WTC11 (cell line): ENCODE results near the gene MRTFA. TPM values are rescaled to one million over a fixed set of nuclear protein-coding genes. Genes with fewer than 3 reads are reported as not detected.

ENCODE experiments used
- ATAC-seq: fragments of 200-7000 bp; cut with Tn5 transposase; 2 replicates; pipeline ENCODE4 v1.10.0; 2021; ENCODE audit warnings: mild to moderate bottlenecking, moderate library complexity
- CTCF ChIA-PET: fragments of 300-600 bp; sonication (Branson Sonifier 250); formaldehyde crosslinking; loops from one replicate; lab custom pipeline; 2021; ENCODE audit warnings: antibody characterized with exemption; lab: Charles Lee
- POLR2A ChIA-PET: fragments of 350-600 bp; sonication (Branson Sonifier 250); formaldehyde crosslinking; loops from one replicate; lab custom pipeline; 2021; ENCODE audit warnings: antibody characterized with exemption; lab: Charles Lee
- DNase-seq: peaks from one replicate; pipeline ENCODE4 v3.0.0; 2021; ENCODE audit warnings: low spot score
- H3K27ac Mint-ChIP-seq: 2 replicates; pipeline ENCODE4 v1.8.0; 2021; ENCODE audit warnings: mixed read lengths
- H3K27me3 Mint-ChIP-seq: 2 replicates; pipeline ENCODE4 v1.8.0; 2021; ENCODE audit warnings: low read depth, mild to moderate bottlenecking, moderate library complexity, mixed read lengths
- H3K36me3 Mint-ChIP-seq: 2 replicates; pipeline ENCODE4 v1.8.0; 2021; ENCODE audit warnings: mixed read lengths
- H3K4me1 Mint-ChIP-seq: 2 replicates; pipeline ENCODE4 v1.8.0; 2022; ENCODE audit warnings: mixed read lengths
- H3K4me3 Mint-ChIP-seq: 2 replicates; pipeline ENCODE4 v1.8.0; 2021; ENCODE audit warnings: mild to moderate bottlenecking, moderate library complexity, mixed read lengths
- H3K9me3 Mint-ChIP-seq: 2 replicates; pipeline ENCODE4 v1.8.0; 2021; ENCODE audit warnings: mixed read lengths
- CREB1 ChIP-seq: sonication (generic); formaldehyde crosslinking; IDR thresholded peaks from 2 replicates; pipeline ENCODE4 v1.8.0; 2023; ENCODE audit warnings: mild to moderate bottlenecking, missing genetic modification reagents
- PRRX2 ChIP-seq: fragments of 250-450 bp; sonication (Bioruptor Pico); IDR thresholded peaks from 2 replicates; pipeline ENCODE4 v1.8.0; 2021; ENCODE audit warnings: mild to moderate bottlenecking
- ZNF423 ChIP-seq: fragments of 250-450 bp; sonication (Bioruptor Pico); IDR thresholded peaks from 2 replicates; pipeline ENCODE4 v2.1.2; 2022; ENCODE audit warnings: mild to moderate bottlenecking, moderate library complexity
- total RNA-seq: library from RNA; stranded (reverse); gene quantifications from 3 replicates; pipeline ENCODE4 v1.2.3, GENCODE V29; 2021
- TF ChIP-seq, protein P1 (sequence below): sonication (generic); formaldehyde crosslinking; IDR thresholded peaks from 2 replicates; pipeline ENCODE4 v1.8.1; 2022; ENCODE audit warnings: missing genetic modification reagents, borderline replicate concordance
- TF ChIP-seq, protein P2 (sequence below): sonication (generic); formaldehyde crosslinking; IDR thresholded peaks from 2 replicates; pipeline ENCODE4 v1.8.1; 2023; ENCODE audit warnings: mild to moderate bottlenecking, missing genetic modification reagents
- TF ChIP-seq, protein P3 (sequence below): sonication (generic); formaldehyde crosslinking; IDR thresholded peaks from 2 replicates; pipeline ENCODE4 v1.8.0; 2023; ENCODE audit warnings: missing genetic modification reagents, mild to moderate bottlenecking, borderline replicate concordance
- TF ChIP-seq, protein P4 (sequence below): sonication (generic); formaldehyde crosslinking; IDR thresholded peaks from 2 replicates; pipeline ENCODE4 v1.8.1; 2022; ENCODE audit warnings: mild to moderate bottlenecking, missing genetic modification reagents, moderate library complexity, borderline replicate concordance
- TF ChIP-seq, protein P5 (sequence below): fragments of 250-450 bp; sonication (Bioruptor Pico); IDR thresholded peaks from 2 replicates; pipeline ENCODE4 v2.1.2; 2022; ENCODE audit warnings: mild to moderate bottlenecking, moderate library complexity

MRTFA gene
- total RNA-seq, 1 experiment from 2014 or later: 48.4 TPM

DNA sequence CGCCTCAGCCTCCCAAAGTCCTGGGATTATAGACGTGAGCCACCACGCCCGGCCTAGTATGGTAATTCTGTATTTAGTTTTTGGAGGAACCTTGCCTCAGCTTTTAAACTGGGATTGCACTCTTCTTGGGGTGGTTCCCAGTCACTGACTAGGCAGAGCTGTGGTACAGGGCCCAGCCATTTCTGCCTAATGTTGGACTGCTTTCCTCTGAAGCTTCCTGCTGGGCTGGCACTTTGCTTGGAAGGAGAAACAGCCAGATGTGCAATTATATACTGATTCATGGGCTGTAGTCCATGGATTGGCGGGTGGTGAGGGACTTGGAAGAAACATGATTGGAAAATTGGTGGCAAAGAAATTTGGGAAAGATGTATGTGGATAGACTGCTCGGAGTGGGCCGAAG lies 25.2 kb upstream of the MRTFA start (continued):
- TF ChIP-seq, protein P1, sequence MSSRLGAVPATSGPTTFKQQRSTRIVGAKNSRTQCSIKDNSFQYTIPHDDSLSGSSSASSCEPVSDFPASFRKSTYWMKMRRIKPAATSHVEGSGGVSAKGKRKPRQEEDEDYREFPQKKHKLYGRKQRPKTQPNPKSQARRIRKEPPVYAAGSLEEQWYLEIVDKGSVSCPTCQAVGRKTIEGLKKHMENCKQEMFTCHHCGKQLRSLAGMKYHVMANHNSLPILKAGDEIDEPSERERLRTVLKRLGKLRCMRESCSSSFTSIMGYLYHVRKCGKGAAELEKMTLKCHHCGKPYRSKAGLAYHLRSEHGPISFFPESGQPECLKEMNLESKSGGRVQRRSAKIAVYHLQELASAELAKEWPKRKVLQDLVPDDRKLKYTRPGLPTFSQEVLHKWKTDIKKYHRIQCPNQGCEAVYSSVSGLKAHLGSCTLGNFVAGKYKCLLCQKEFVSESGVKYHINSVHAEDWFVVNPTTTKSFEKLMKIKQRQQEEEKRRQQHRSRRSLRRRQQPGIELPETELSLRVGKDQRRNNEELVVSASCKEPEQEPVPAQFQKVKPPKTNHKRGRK (CRISPR knock-in tag): no peak
- TF ChIP-seq ZNF423 (CRISPR knock-in tag) (no peak), PRRX2 (CRISPR knock-in tag) (no peak), CREB1 (CRISPR knock-in tag) (no peak)
- TF ChIP-seq, protein P2, sequence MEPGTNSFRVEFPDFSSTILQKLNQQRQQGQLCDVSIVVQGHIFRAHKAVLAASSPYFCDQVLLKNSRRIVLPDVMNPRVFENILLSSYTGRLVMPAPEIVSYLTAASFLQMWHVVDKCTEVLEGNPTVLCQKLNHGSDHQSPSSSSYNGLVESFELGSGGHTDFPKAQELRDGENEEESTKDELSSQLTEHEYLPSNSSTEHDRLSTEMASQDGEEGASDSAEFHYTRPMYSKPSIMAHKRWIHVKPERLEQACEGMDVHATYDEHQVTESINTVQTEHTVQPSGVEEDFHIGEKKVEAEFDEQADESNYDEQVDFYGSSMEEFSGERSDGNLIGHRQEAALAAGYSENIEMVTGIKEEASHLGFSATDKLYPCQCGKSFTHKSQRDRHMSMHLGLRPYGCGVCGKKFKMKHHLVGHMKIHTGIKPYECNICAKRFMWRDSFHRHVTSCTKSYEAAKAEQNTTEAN (CRISPR knock-in tag): no peak
- TF ChIP-seq, protein P3, sequence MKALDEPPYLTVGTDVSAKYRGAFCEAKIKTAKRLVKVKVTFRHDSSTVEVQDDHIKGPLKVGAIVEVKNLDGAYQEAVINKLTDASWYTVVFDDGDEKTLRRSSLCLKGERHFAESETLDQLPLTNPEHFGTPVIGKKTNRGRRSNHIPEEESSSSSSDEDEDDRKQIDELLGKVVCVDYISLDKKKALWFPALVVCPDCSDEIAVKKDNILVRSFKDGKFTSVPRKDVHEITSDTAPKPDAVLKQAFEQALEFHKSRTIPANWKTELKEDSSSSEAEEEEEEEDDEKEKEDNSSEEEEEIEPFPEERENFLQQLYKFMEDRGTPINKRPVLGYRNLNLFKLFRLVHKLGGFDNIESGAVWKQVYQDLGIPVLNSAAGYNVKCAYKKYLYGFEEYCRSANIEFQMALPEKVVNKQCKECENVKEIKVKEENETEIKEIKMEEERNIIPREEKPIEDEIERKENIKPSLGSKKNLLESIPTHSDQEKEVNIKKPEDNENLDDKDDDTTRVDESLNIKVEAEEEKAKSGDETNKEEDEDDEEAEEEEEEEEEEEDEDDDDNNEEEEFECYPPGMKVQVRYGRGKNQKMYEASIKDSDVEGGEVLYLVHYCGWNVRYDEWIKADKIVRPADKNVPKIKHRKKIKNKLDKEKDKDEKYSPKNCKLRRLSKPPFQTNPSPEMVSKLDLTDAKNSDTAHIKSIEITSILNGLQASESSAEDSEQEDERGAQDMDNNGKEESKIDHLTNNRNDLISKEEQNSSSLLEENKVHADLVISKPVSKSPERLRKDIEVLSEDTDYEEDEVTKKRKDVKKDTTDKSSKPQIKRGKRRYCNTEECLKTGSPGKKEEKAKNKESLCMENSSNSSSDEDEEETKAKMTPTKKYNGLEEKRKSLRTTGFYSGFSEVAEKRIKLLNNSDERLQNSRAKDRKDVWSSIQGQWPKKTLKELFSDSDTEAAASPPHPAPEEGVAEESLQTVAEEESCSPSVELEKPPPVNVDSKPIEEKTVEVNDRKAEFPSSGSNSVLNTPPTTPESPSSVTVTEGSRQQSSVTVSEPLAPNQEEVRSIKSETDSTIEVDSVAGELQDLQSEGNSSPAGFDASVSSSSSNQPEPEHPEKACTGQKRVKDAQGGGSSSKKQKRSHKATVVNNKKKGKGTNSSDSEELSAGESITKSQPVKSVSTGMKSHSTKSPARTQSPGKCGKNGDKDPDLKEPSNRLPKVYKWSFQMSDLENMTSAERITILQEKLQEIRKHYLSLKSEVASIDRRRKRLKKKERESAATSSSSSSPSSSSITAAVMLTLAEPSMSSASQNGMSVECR: no peak
- TF ChIP-seq, protein P4, sequence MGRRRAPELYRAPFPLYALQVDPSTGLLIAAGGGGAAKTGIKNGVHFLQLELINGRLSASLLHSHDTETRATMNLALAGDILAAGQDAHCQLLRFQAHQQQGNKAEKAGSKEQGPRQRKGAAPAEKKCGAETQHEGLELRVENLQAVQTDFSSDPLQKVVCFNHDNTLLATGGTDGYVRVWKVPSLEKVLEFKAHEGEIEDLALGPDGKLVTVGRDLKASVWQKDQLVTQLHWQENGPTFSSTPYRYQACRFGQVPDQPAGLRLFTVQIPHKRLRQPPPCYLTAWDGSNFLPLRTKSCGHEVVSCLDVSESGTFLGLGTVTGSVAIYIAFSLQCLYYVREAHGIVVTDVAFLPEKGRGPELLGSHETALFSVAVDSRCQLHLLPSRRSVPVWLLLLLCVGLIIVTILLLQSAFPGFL (CRISPR knock-in tag): no peak
- TF ChIP-seq, protein P5, sequence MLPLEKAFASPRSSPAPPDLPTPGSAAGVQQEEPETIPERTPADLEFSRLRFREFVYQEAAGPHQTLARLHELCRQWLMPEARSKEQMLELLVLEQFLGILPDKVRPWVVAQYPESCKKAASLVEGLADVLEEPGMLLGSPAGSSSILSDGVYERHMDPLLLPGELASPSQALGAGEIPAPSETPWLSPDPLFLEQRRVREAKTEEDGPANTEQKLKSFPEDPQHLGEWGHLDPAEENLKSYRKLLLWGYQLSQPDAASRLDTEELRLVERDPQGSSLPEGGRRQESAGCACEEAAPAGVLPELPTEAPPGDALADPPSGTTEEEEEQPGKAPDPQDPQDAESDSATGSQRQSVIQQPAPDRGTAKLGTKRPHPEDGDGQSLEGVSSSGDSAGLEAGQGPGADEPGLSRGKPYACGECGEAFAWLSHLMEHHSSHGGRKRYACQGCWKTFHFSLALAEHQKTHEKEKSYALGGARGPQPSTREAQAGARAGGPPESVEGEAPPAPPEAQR (CRISPR knock-in tag): no peak

DNA sequence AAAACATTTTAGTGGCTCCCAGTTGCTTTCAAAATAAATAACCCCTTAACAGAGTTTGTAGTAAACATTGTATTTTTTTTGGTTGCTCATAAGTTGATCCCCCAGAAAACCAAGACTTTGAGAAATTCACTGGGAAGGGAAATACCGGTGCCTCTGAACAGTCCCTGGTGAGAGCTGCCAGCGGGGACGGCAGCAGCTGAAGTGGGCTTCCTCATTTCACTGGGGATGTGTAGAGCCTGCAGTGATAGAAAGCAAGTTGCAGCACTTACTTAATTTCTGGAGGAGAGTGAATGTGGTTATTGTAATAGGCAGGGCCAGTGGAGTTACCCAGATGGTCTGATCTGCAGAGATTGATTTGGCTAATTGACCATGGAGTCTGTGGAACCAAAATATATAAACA lies 24.2 kb upstream of the MRTFA start:
- H3K27ac Mint-ChIP-seq: no peak overlapping the region
- POLR2A ChIA-PET: no interaction called here
- no peaks in the 10 kb centered on the region for H3K9me3 Mint-ChIP-seq
- H3K27me3 Mint-ChIP-seq: peaks cover 3% of the 10 kb centered on the region; the same call in 1 of the 2 replicates
- CTCF ChIA-PET: no interaction called here
- no peak overlapping the region for H3K4me3 Mint-ChIP-seq
- no peak for DNase-seq
- TF ChIP-seq, protein P3: no peak
- no peaks in the 10 kb centered on the region for H3K4me1 Mint-ChIP-seq
- no peak for ATAC-seq
- H3K36me3 Mint-ChIP-seq: no peaks in the 10 kb centered on the region
